Pulmonary artery endothelial cell (primary cell): ENCODE measurements around the gene RALY. TPM values are rescaled to one million over a fixed set of nuclear protein-coding genes. Genes with fewer than 3 reads are reported as not detected.

Experiments used
- DNase-seq: peaks from one replicate; pipeline ENCODE4 v3.0.0-alpha.2; 2011; ENCODE audit warnings: low read depth, low spot score
- total RNA-seq: library from RNA; depleted of rRNA; stranded (reverse); fragments of >200 nt; gene quantifications from 2 replicates; pipeline ENCODE4 v1.2.3, GENCODE V29; 2014

Gene RALY
- total RNA-seq, 1 donor from 2014 or later: 81.2 TPM

DNA sequence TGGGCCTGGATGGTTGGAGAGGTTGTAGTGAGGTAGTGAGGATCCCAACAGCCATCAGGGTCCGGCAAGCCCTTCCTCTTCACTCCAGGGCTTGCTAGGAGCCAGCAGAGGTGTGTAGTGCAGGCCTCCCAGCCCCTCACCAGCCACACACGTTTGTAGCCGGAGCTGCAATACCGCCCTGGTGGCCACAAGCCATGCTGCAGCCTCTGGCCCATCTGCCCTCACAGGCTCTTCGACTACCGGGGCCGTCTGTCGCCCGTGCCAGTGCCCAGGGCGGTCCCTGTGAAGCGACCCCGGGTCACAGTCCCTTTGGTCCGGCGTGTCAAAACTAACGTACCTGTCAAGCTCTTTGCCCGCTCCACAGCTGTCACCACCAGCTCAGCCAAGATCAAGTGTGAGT lies 81.9 kb downstream of the RALY start:
- DNase-seq: no peak

DNA sequence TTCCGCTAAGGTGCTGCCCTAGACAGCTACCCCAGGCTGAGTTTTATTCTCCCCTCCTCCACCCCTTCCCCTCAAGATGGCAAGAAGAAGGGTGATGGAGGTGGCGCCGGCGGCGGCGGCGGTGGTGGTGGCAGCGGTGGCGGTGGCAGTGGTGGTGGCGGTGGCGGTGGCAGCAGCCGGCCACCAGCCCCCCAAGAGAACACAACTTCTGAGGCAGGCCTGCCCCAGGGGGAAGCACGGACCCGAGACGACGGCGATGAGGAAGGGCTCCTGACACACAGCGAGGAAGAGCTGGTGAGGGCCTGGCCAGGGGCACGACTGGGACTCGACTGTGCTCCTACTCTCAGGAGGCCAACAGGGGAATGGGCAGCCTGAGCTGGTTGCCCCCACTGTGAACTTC lies 83.2 kb downstream of the RALY start:
- DNase-seq: no peak

- no peak for DNase-seq
Measured at GRCh38 chr20:34078540-34078939, 84.8 kb downstream of the RALY start.

DNA sequence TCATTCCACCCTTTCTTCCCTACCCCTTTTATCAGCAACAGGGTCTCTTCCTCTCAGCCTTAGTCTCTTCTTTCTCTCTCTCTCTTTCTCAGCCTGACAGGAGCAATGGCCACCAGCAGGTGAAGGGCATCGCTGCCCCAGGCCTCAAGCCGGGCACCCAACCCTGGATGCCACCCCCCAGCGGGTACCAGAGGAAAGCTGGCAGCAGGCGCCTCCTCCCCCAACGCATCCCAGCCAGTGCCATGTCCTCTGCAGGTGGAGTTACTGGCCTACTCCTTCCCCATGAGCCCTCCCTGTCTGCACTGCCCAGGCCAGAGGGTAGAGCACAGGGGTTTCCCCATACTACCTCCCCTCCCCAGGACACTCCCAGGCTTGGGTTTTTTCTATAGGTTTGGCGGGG lies 86.1 kb downstream of the RALY start:
- no peak for DNase-seq

GRCh38 chr20:34082232-34082887 lies 88.6 kb downstream of the RALY start:
- DNase-seq: no peak

- DNase-seq: no peak
Measured at GRCh38 chr20:34083137-34083536, 89.4 kb downstream of the RALY start.

- DNase-seq: no peak
Measured at GRCh38 chr20:34083781-34084180, 90.1 kb downstream of the RALY start.

DNA sequence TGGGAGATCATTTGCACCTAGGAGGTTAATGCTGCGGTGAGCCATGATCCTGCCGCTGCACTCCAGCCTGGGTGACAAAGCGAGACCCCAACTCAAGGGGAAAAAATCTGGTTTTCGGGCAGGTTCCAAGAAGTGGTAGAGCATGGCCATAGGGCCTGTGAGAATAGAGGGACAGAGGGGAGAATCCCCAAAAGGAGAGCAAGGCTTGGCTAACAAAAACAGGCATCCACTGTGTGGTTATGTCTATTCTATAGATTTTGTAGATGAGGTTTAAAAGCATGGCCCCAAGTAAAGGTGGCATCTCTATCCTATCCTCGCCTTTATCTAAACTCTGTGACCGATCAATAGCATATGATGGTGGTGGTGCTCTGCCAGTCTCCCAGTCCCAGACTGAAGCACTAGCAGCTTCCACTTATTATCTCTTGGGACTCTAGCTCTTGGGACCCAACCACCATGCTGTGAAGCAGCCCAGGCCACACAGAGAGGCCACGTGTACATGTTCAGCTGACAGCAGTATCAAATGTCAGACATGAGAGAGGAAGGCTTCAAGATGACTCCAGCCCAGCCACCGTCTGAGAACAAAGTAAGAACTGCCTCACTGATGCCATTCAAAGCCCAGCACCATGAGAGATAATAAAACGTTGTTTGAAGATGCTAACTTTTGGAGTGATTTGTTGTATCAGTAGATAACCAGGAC lies 90.7 kb downstream of the RALY start:
- no peak for DNase-seq

- DNase-seq: no peak
Measured at GRCh38 chr20:34085544-34086040, 91.9 kb downstream of the RALY start.

DNA sequence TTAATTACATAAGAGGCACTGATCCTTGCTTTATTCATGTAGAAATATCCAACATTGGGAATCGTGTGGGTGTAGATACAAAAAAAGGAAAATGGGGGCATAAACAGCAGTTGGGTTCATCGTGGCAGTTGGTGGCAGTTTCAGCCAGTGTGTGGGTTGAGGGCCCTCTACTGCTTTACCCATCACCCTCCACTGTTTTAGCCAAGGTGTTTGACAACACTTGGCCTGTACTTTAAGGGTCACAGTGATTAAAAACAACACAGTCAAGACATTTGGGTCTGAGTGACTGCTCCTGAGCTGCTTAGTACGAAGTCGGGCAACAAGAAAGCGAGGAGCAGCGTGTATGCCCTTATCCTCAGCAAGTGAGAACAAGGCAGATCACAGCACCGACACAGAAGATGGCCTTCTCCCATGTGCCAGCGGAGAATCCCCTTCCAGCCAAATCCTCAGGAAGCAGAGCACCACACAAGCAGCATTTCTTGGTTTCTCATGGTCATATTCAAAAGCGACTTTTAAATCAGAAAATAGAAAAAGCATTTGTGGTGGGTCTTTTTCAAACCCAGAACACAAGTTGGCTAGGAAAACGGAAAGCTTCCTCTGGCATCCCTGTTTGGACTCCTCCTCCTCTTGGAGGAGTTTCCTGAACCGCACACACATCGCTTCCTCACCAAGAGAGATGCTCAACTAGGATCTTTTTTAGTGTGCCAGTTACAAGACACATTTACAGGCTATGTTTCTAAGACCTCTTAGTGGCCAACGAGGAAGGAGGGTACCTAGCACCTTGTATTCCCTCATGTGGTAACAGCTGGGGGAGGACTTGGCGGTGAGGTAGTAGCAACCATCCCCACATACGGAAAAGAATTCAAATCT lies 94.8 kb downstream of the RALY start:
- DNase-seq: no peak

GRCh38 chr20:34089175-34089479 lies 95.4 kb downstream of the RALY start:
- no peak for DNase-seq

GRCh38 chr20:34089655-34090345 lies 96.1 kb downstream of the RALY start:
- DNase-seq: no peak

GRCh38 chr20:34090645-34091044 lies 96.9 kb downstream of the RALY start:
- DNase-seq: no peak

- DNase-seq: no peak
Measured at GRCh38 chr20:34091637-34092200, 98.0 kb downstream of the RALY start.

GRCh38 chr20:34093895-34094294 lies 100.2 kb downstream of the RALY start:
- no peak for DNase-seq

- DNase-seq: no peak
Measured at GRCh38 chr20:34095825-34096224, 102.1 kb downstream of the RALY start.

GRCh38 chr20:34096699-34097444 lies 103.2 kb downstream of the RALY start:
- DNase-seq: no peak

- DNase-seq: no peak
Measured at GRCh38 chr20:34098570-34098969, 104.9 kb downstream of the RALY start.

- no peak for DNase-seq
Measured at GRCh38 chr20:34099675-34100074, 106.0 kb downstream of the RALY start.

- DNase-seq: no peak
Measured at GRCh38 chr20:34100576-34100975, 106.9 kb downstream of the RALY start.

- DNase-seq: no peak
Measured at GRCh38 chr20:34102342-34102741, 108.6 kb downstream of the RALY start.
